Body of pancreas (tissue), 4 donors: ENCODE measurements around the gene DCANP1. TPM values are rescaled to one million over a fixed set of nuclear protein-coding genes. Genes with fewer than 3 reads are reported as not detected.

Source experiments
- ATAC-seq: fragments of 150-250 bp; one replicate; pipeline ENCODE4 v1.9.1; 2016
- DNase-seq, 4 donors: peaks; one replicate each; pipeline ENCODE4 v3.0.0-alpha.2; 2019
- H3K27ac ChIP-seq, 4 donors: fragments of 200-600 bp; sonication (generic); 1 replicate in 3 of 4; 2 replicates in 1 of 4; pipeline versions ENCODE4 v1.5.1 to v1.6.1; 2016 to 2019; ENCODE audit warnings: mild to moderate bottlenecking in 1 of 4, mixed read lengths in 1 of 4, moderate library complexity in 1 of 4
- H3K27me3 ChIP-seq, 2 donors: fragments of 200-600 bp; sonication (generic); one replicate each; pipeline ENCODE4 v1.6.0; 2016; ENCODE audit warnings: mild to moderate bottlenecking in 1 of 2
- H3K36me3 ChIP-seq, 2 donors: fragments of 200-600 bp; sonication (generic); replicated peaks in 1 of 2; 2 replicates each; pipeline ENCODE4 v1.5.1; 2016; ENCODE audit warnings: low read depth in 2 of 2; ENCODE audit not compliant: insufficient read depth in 1 of 2
- H3K4me1 ChIP-seq: fragments of 200-600 bp; sonication (generic); one replicate; pipeline ENCODE4 v1.6.0; 2016
- H3K4me3 ChIP-seq, 2 donors: fragments of 200-600 bp; sonication (generic); 1 replicate in 1 of 2; 2 replicates in 1 of 2; pipeline ENCODE4 v1.5.1; 2016 to 2019
- H3K9me3 ChIP-seq, 3 donors: fragments of 200-600 bp; sonication (generic); 1 replicate in 2 of 3; 2 replicates in 1 of 3; pipeline ENCODE4 v1.5.1; 2016
- POLR2A ChIP-seq, 3 donors: fragments of 450-650 bp; IDR thresholded peaks; one replicate each; pipeline ENCODE4 v1.6.1; 2016; ENCODE audit warnings: antibody characterized with exemption in 3 of 3, mild to moderate bottlenecking in 2 of 3
- WGBS, 2 donors: methylation state at CpG; one replicate each; pipeline ENCODE4 v1.1.5; 2017; 5-methylcytosine and 5-hydroxymethylcytosine counted together
- intact Hi-C: fragments of 100-400 bp; cut with DNase I; formaldehyde crosslinking; loops from one replicate; pipeline ENCODE4 v1.15.1; 2023
- total RNA-seq, 2 donors: library from RNA; depleted of rRNA; stranded (reverse); fragments of >200 nt; gene quantifications; one replicate each; pipeline ENCODE4 v1.1.0, GENCODE V29; 2016
- TF ChIP-seq, protein P1 (sequence below), 7 experiments: fragments of 450-650 bp in 4 of 7; fragments of 200-600 bp in 3 of 7; sonication (generic) in 3 of 7; IDR thresholded peaks; one replicate each; pipeline ENCODE4 v1.5.1; 2016 to 2019; ENCODE audit warnings: antibody characterized with exemption in 7 of 7

Gene DCANP1
- total RNA-seq, 2 donors from 2014 or later, result under 0.01 TPM; not detected in 1

GRCh38 chr5:135444881-135445280, 2.3 kb downstream of the DCANP1 start:
- 86 to 89% methylated on average over 5 to 6 of the region's 6 CpGs for WGBS, 2 donors
- no peak for DNase-seq
- TF ChIP-seq, protein P1, sequence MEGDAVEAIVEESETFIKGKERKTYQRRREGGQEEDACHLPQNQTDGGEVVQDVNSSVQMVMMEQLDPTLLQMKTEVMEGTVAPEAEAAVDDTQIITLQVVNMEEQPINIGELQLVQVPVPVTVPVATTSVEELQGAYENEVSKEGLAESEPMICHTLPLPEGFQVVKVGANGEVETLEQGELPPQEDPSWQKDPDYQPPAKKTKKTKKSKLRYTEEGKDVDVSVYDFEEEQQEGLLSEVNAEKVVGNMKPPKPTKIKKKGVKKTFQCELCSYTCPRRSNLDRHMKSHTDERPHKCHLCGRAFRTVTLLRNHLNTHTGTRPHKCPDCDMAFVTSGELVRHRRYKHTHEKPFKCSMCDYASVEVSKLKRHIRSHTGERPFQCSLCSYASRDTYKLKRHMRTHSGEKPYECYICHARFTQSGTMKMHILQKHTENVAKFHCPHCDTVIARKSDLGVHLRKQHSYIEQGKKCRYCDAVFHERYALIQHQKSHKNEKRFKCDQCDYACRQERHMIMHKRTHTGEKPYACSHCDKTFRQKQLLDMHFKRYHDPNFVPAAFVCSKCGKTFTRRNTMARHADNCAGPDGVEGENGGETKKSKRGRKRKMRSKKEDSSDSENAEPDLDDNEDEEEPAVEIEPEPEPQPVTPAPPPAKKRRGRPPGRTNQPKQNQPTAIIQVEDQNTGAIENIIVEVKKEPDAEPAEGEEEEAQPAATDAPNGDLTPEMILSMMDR (IDR thresholded peaks at IDR 0.05), result no peak
- no peak for TF ChIP-seq POLR2A (IDR thresholded peaks at IDR 0.05)
- Histone ChIP-seq H3K4me1 (no peaks in the 10 kb centered on the region), H3K27ac (no peak overlapping the region), H3K27me3 (no peaks in the 10 kb centered on the region), H3K4me3 (no peak overlapping the region), H3K36me3 (no peaks in the 10 kb centered on the region), H3K9me3 (no peaks in the 10 kb centered on the region)
- intact Hi-C loops, result no loop called here
- no peak for ATAC-seq

- DNase-seq (no peak), ATAC-seq (no peak)
- Histone ChIP-seq H3K36me3 (no peaks in the 10 kb centered on the region), H3K4me1 (no peaks in the 10 kb centered on the region), H3K27me3 (no peaks in the 10 kb centered on the region), H3K4me3 (no peak overlapping the region), H3K9me3 (no peaks in the 10 kb centered on the region), H3K27ac (no peak overlapping the region)
- TF ChIP-seq, protein P1 (IDR thresholded peaks at IDR 0.05), result no peak
- TF ChIP-seq POLR2A (IDR thresholded peaks at IDR 0.05), result no peak
- intact Hi-C loops, result no loop called here
- 71 to 85% methylated on average over 12 to 13 of the region's 13 CpGs for WGBS, 2 donors
These were observed 2.8 kb downstream of the DCANP1 start for GRCh38 chr5:135444360-135444759.

GRCh38 chr5:135443161-135443960, 3.8 kb downstream of the DCANP1 start:
- H3K27me3 ChIP-seq, result no peaks in the 10 kb centered on the region
- peaks cover 2% of the 10 kb centered on the region for H3K4me1 ChIP-seq
- ATAC-seq, result no peak
- no peak for DNase-seq
- no peak overlapping the region for H3K4me3 ChIP-seq
- 69 to 83% methylated on average over 6 of the region's 6 CpGs for WGBS, 2 donors
- H3K27ac ChIP-seq, result no peak overlapping the region
- H3K36me3 ChIP-seq, result no peaks in the 10 kb centered on the region
- TF ChIP-seq, protein P1 (IDR thresholded peaks at IDR 0.05), result no peak
- TF ChIP-seq POLR2A (IDR thresholded peaks at IDR 0.05), result no peak
- no peaks in the 10 kb centered on the region for H3K9me3 ChIP-seq
- intact Hi-C loops, result no loop called here

DNA sequence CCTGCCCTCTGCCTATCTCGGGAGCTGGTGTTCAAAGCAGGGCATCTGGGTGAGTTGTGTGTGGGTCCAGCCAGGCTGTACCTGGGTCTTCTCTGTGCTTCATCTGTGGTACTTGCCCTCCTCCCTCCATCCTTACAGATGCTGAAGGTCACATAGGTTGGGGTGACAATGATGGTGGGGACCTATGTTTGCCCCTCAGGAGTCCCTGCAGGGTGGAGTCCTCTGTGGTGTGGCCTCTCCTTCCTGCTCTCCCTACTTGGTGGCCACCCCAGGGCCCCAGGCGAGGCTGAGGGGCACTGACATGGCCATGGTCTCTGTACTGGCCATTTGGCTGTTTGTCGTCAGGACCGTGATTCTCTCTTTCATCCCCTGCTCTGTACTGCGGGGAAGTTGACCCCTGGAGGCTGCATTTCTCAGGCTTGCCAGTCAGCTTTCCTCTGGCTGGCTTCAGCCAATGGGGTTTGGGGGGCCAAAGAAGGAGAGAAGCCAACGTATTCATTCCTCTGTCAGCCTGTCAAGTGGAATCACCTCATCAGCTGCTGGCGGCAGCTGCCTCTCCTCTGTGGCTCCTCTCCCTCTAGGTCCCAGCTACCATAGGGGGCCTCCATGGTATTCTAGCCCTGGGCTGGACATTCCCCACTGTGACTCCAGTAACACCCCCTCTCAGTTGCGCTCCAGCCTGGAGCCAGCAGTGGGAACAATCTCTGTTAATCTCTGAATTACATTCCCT, 4.6 kb downstream of the DCANP1 start:
- DNase-seq (no peak), ATAC-seq (no peak)
- Histone ChIP-seq H3K4me3 (no peak overlapping the region), H3K36me3 (no peaks in the 10 kb centered on the region), H3K4me1 (peaks cover 8% of the 10 kb centered on the region), H3K27me3 (no peaks in the 10 kb centered on the region), H3K9me3 (no peaks in the 10 kb centered on the region), H3K27ac (no peak overlapping the region)
- TF ChIP-seq, protein P1 (IDR thresholded peaks at IDR 0.05), result no peak
- TF ChIP-seq POLR2A (IDR thresholded peaks at IDR 0.05), result no peak
- WGBS, 2 donors, result 75 to 90% methylated on average over 6 to 8 of the region's 8 CpGs
- intact Hi-C loops, result no loop called here
